ENCODE results near the gene MPZL3. TPM values are rescaled to one million over a fixed set of nuclear protein-coding genes. Genes with fewer than 3 reads are reported as not detected.
A peak's percentile ranks its signal among the peaks of the same experiment; 100 is the strongest.

The MPZL3 gene
- total RNA-seq, 1 donor from 2014 or later, result 34.8 TPM

GRCh38 chr11:118258410-118258809 lies 6.2 kb upstream of the MPZL3 start:
- Histone ChIP-seq H3K4me3 (ENCODE audit: low read depth, low read length) (no peak overlapping the region), H3K36me3 (ENCODE audit: control insufficient read depth, insufficient read depth, low read length) (peaks cover 20% of the 10 kb centered on the region), H3K27me3 (ENCODE audit: control insufficient read depth, insufficient read depth, low read length) (no peaks in the 10 kb centered on the region)
- TF ChIP-seq, protein P1, sequence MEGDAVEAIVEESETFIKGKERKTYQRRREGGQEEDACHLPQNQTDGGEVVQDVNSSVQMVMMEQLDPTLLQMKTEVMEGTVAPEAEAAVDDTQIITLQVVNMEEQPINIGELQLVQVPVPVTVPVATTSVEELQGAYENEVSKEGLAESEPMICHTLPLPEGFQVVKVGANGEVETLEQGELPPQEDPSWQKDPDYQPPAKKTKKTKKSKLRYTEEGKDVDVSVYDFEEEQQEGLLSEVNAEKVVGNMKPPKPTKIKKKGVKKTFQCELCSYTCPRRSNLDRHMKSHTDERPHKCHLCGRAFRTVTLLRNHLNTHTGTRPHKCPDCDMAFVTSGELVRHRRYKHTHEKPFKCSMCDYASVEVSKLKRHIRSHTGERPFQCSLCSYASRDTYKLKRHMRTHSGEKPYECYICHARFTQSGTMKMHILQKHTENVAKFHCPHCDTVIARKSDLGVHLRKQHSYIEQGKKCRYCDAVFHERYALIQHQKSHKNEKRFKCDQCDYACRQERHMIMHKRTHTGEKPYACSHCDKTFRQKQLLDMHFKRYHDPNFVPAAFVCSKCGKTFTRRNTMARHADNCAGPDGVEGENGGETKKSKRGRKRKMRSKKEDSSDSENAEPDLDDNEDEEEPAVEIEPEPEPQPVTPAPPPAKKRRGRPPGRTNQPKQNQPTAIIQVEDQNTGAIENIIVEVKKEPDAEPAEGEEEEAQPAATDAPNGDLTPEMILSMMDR (IDR thresholded peaks at IDR 0.05; ENCODE audit: insufficient read depth, low read length, severe bottlenecking), result peak; percentile 37
- FAIRE-seq (no peak), DNase-seq (ENCODE audit: low read depth) (peak; percentile 38)

DNA sequence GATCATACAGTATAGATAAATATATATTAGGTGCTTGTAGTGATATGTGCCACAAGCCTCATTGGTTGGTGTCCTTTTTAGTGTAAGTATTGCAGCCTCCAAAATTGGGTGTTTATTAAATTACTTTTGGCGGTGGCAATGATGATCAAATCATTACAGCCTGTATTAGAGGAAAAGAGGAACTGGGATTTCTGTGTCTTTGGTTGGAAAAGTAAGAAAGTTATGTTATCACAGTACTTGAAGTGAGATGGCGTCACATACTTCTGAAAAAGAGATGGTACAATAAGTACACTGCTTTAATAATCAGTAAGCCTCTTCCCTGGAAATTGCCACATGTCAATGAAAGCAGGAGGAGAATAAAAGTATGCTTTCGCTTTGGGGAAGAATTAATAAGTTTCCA lies 523 bp upstream of the MPZL3 start:
- DNase-seq (ENCODE audit: low read depth) (peak; percentile 23), FAIRE-seq (no peak)
- TF ChIP-seq, protein P1 (IDR thresholded peaks at IDR 0.05; ENCODE audit: insufficient read depth, low read length, severe bottlenecking), result no peak
- Histone ChIP-seq H3K27me3 (ENCODE audit: control insufficient read depth, insufficient read depth, low read length) (no peaks in the 10 kb centered on the region), H3K4me3 (ENCODE audit: low read depth, low read length) (peak overlapping the region; percentile 72), H3K36me3 (ENCODE audit: control insufficient read depth, insufficient read depth, low read length) (no peaks in the 10 kb centered on the region)

- TF ChIP-seq, protein P1 (IDR thresholded peaks at IDR 0.05; ENCODE audit: insufficient read depth, low read length, severe bottlenecking), result peak; percentile 2
- FAIRE-seq (no peak), DNase-seq (ENCODE audit: low read depth) (peak; percentile 82)
- H3K4me3 ChIP-seq (ENCODE audit: low read depth, low read length), result no peak overlapping the region
- H3K36me3 ChIP-seq (ENCODE audit: control insufficient read depth, insufficient read depth, low read length), result no peaks in the 10 kb centered on the region
- no peaks in the 10 kb centered on the region for H3K27me3 ChIP-seq (ENCODE audit: control insufficient read depth, insufficient read depth, low read length)
Measured at GRCh38 chr11:118247041-118247440, 5.1 kb downstream of the MPZL3 start.

DNA sequence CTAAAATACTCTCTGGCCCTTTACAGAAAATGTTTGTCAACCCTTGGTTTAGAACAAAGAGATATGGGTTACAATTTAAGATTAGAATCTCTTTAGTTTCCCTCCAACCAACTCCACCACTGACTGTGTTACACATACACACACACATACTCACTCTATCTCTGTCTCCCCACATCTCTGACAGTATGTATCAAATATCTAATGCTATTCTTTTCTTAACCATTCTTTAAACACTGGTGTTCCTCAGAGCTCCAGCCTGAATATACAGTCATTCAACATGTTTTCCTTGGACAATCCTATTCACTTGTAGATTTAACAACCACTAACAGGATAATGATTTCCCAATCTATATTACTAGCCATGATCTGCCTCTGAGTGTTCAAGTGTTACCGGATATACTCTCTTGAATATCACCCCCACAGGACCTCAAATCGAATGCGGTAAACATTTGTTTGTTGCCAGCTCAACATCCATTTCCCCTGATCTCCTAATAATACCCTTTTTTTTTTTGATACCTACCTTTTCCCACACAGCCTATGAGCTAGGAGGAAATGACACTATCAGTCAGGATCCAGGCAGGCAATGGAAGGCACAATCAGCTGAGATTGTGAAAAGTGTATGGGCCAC lies 6.1 kb downstream of the MPZL3 start:
- TF ChIP-seq, protein P1 (IDR thresholded peaks at IDR 0.05; ENCODE audit: insufficient read depth, low read length, severe bottlenecking), result no peak
- no peak for FAIRE-seq
- Histone ChIP-seq H3K27me3 (ENCODE audit: control insufficient read depth, insufficient read depth, low read length) (no peaks in the 10 kb centered on the region), H3K4me3 (ENCODE audit: low read depth, low read length) (no peak overlapping the region), H3K36me3 (ENCODE audit: control insufficient read depth, insufficient read depth, low read length) (no peaks in the 10 kb centered on the region)
- peak; percentile 96 for DNase-seq (ENCODE audit: low read depth)

DNA sequence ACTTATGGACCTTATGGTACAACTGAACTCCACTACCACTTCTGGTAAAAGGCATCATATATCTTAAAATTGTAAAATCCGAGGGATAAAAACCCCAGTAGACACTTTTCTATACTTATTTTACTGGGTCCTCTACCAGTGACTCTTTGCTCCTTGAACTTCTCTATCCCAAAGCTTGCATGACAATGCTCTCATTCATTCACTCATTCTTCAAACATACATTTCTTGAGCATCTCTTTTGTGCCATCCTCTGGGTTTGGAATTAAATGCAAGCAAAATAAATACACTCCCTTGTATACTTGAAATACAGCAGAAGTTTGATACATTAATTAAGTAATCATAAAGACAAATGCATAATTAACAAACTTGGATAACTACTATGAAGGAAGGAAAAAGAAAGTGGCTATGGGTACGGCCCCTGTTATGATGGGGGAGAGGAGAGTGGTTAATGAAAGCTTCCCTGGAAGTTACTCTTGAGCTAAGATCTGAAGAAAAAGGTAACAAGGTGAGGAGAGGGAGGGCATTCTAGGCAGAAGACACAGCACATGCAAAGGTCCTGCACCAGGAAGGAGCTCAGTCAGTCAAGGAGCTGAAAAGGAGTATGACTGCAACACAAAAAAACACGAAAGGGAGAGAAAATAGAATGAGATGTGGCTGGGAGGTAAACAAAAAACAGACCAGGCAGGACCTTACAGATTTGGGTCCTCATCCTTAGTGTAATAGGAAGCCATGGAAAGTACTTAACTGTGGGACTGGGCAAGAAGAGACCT lies 8.0 kb downstream of the MPZL3 start:
- TF ChIP-seq, protein P1 (IDR thresholded peaks at IDR 0.05; ENCODE audit: insufficient read depth, low read length, severe bottlenecking), result no peak
- no peaks in the 10 kb centered on the region for H3K27me3 ChIP-seq (ENCODE audit: control insufficient read depth, insufficient read depth, low read length)
- FAIRE-seq (no peak), DNase-seq (ENCODE audit: low read depth) (no peak)
- H3K4me3 ChIP-seq (ENCODE audit: low read depth, low read length), result no peak overlapping the region
- H3K36me3 ChIP-seq (ENCODE audit: control insufficient read depth, insufficient read depth, low read length), result no peaks in the 10 kb centered on the region
